Measurements from ENCODE around the gene FZD2. TPM values are rescaled to one million over a fixed set of nuclear protein-coding genes. Genes with fewer than 3 reads are reported as not detected.

FZD2 gene
- total and polyA plus RNA-seq, 9 of the 15 experiments (the other 6 are each of a cell fraction or from before 2014, with no cell fraction given), result 0.03 to 4.5 (median 1.1) TPM; not detected in 1

DNA sequence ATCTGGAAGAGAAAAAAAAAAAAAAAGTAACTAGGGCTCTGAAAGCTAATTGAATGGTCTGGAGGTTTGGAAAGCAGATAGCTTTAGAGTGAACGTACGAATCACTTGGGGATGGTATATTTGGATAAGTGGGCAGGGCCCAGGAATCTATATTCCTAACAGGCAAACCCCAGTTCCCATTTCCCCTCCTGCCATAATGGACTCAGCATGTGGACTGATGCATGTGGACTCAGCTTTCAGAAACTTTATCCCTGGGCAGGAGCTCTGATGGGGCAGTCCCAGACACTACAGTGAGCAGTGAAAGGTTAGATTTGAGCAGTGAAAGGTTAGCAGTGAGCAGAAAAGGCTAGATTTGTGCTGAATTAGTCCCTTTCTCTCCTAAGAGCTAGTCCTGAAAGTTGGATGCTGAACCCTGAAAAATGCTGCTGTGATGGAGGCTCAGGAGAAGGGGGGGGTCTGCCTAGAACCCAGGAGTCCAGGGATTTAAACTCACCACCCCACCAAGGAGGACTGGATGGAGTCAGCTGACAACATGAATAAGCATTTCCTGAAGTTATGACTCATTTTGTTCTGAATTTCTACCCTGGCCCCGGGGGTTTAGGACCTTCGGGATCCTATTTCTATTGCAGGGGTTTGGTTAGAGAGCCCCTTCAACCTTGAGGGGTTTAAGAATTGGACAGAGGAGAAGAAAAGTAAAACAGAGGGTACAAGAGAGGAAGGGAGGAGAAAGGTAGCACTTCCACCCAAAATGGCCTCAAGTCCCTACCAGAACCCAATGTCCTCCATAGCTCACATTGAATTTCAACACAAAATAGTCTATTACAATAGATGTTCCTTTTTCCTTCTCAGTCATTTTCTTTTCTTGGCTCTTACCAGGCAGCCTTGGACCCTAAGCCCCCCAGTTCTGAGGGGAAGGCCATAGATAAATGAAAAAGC, 10.3 kb upstream of the FZD2 start (continued):
- TF ChIP-seq TRIM24 (IDR thresholded peaks at IDR 0.05), result no peak
- no peak for TF ChIP-seq ZNF354B (CRISPR knock-in tag; IDR thresholded peaks at IDR 0.05)
- TF ChIP-seq BACH1 (tag; IDR thresholded peaks at IDR 0.05), result peak; percentile 46; the same call in 1 of the 2 replicates
- TF ChIP-seq NCOA4 (IDR thresholded peaks at IDR 0.05; ENCODE audit: partially characterized antibody), result no peak
- no peak for TF ChIP-seq TRIM28 (IDR thresholded peaks at IDR 0.05)
- no peak for TF ChIP-seq ZZZ3 (IDR thresholded peaks at IDR 0.05)
- TF ChIP-seq GATAD2A (IDR thresholded peaks at IDR 0.05), result no peak
- TF ChIP-seq IFI16 (CRISPR knock-in tag; IDR thresholded peaks at IDR 0.05), result no peak
- TF ChIP-seq, protein P1, sequence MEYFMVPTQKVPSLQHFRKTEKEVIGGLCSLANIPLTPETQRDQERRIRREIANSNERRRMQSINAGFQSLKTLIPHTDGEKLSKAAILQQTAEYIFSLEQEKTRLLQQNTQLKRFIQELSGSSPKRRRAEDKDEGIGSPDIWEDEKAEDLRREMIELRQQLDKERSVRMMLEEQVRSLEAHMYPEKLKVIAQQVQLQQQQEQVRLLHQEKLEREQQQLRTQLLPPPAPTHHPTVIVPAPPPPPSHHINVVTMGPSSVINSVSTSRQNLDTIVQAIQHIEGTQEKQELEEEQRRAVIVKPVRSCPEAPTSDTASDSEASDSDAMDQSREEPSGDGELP (CRISPR knock-in tag; IDR thresholded peaks at IDR 0.05; ENCODE audit: borderline replicate concordance), result peak; percentile 33; the same call in 1 of the 2 replicates
- TF ChIP-seq NR4A1 (CRISPR knock-in tag; IDR thresholded peaks at IDR 0.05), result no peak
- 0 out of 2 replicates have a peak, but pooled peaks have one; percentile 23 for TF ChIP-seq NR4A1 (tag; IDR thresholded peaks at IDR 0.05)
- TF ChIP-seq BHLHE40 (IDR thresholded peaks at IDR 0.05; ENCODE audit: low read length), result no peak
- no peak for TF ChIP-seq HMG20A (CRISPR knock-in tag; conservative IDR thresholded peaks at IDR 0.05)
- peak; percentile 63 for TF ChIP-seq MAFG (tag; conservative IDR thresholded peaks at IDR 0.05)
- no peak for TF ChIP-seq BDP1 (IDR thresholded peaks at IDR 0.05; ENCODE audit: insufficient read depth, insufficient read length)
- TF ChIP-seq KAT8 (IDR thresholded peaks at IDR 0.05; ENCODE audit: low read depth), result no peak
- no peak for TF ChIP-seq ZNF79 (CRISPR knock-in tag; IDR thresholded peaks at IDR 0.05; ENCODE audit: low read depth)
- no peak for TF ChIP-seq ARHGAP35 (IDR thresholded peaks at IDR 0.05; ENCODE audit: partially characterized antibody)
- peak; percentile 7 for TF ChIP-seq DACH1 (IDR thresholded peaks at IDR 0.05; ENCODE audit: partially characterized antibody)
- TF ChIP-seq, protein P2, sequence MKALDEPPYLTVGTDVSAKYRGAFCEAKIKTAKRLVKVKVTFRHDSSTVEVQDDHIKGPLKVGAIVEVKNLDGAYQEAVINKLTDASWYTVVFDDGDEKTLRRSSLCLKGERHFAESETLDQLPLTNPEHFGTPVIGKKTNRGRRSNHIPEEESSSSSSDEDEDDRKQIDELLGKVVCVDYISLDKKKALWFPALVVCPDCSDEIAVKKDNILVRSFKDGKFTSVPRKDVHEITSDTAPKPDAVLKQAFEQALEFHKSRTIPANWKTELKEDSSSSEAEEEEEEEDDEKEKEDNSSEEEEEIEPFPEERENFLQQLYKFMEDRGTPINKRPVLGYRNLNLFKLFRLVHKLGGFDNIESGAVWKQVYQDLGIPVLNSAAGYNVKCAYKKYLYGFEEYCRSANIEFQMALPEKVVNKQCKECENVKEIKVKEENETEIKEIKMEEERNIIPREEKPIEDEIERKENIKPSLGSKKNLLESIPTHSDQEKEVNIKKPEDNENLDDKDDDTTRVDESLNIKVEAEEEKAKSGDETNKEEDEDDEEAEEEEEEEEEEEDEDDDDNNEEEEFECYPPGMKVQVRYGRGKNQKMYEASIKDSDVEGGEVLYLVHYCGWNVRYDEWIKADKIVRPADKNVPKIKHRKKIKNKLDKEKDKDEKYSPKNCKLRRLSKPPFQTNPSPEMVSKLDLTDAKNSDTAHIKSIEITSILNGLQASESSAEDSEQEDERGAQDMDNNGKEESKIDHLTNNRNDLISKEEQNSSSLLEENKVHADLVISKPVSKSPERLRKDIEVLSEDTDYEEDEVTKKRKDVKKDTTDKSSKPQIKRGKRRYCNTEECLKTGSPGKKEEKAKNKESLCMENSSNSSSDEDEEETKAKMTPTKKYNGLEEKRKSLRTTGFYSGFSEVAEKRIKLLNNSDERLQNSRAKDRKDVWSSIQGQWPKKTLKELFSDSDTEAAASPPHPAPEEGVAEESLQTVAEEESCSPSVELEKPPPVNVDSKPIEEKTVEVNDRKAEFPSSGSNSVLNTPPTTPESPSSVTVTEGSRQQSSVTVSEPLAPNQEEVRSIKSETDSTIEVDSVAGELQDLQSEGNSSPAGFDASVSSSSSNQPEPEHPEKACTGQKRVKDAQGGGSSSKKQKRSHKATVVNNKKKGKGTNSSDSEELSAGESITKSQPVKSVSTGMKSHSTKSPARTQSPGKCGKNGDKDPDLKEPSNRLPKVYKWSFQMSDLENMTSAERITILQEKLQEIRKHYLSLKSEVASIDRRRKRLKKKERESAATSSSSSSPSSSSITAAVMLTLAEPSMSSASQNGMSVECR (CRISPR knock-in tag; IDR thresholded peaks at IDR 0.05), result no peak
- TF ChIP-seq CXXC5 (CRISPR knock-in tag; IDR thresholded peaks at IDR 0.05), result no peak
- TF ChIP-seq, protein P3, sequence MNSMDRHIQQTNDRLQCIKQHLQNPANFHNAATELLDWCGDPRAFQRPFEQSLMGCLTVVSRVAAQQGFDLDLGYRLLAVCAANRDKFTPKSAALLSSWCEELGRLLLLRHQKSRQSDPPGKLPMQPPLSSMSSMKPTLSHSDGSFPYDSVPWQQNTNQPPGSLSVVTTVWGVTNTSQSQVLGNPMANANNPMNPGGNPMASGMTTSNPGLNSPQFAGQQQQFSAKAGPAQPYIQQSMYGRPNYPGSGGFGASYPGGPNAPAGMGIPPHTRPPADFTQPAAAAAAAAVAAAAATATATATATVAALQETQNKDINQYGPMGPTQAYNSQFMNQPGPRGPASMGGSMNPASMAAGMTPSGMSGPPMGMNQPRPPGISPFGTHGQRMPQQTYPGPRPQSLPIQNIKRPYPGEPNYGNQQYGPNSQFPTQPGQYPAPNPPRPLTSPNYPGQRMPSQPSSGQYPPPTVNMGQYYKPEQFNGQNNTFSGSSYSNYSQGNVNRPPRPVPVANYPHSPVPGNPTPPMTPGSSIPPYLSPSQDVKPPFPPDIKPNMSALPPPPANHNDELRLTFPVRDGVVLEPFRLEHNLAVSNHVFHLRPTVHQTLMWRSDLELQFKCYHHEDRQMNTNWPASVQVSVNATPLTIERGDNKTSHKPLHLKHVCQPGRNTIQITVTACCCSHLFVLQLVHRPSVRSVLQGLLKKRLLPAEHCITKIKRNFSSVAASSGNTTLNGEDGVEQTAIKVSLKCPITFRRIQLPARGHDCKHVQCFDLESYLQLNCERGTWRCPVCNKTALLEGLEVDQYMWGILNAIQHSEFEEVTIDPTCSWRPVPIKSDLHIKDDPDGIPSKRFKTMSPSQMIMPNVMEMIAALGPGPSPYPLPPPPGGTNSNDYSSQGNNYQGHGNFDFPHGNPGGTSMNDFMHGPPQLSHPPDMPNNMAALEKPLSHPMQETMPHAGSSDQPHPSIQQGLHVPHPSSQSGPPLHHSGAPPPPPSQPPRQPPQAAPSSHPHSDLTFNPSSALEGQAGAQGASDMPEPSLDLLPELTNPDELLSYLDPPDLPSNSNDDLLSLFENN (IDR thresholded peaks at IDR 0.05; ENCODE audit: low read depth in 2 of 2, low read length in 2 of 2), result no peak

Data from K562 (cell line).